Fibroblast of skin of left biceps (primary cell): ENCODE measurements around the gene MAP3K10.

Experiments used
- DNase-seq, 2 experiments: peaks; one replicate each; pipeline ENCODE4 v3.0.0-alpha.2; 2013; ENCODE audit warnings: low read depth in 2 of 2

The MAP3K10 gene

DNA sequence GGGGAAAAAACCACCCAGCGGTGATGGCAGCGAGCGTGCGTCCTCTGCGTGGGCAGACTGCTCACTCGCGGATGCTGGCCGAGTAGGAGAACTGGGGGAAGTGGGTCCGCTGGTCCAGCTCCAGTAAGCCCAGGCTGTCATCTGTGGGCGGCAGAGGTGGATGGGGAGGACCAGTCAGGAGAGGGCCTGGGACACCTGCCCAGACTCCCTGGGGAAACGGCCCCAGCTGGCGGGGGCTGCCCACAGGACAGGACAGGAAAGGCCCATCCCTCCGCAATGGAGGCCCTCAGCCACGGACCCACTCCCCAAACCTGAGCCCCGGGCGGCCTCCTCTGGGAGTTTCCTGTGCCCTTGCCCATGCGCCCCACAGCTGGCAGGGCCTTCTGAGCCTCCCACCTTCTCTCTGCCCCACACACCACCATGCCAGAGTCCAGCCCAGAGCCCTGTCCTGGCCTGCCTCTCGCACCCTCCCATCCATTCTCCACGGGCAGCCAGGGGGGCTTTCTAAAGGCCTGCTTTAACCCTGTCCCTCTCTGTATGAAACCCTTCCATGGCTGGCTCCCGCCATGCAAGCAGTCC lies 42.7 kb downstream of the MAP3K10 start:
- no peak for DNase-seq

DNA sequence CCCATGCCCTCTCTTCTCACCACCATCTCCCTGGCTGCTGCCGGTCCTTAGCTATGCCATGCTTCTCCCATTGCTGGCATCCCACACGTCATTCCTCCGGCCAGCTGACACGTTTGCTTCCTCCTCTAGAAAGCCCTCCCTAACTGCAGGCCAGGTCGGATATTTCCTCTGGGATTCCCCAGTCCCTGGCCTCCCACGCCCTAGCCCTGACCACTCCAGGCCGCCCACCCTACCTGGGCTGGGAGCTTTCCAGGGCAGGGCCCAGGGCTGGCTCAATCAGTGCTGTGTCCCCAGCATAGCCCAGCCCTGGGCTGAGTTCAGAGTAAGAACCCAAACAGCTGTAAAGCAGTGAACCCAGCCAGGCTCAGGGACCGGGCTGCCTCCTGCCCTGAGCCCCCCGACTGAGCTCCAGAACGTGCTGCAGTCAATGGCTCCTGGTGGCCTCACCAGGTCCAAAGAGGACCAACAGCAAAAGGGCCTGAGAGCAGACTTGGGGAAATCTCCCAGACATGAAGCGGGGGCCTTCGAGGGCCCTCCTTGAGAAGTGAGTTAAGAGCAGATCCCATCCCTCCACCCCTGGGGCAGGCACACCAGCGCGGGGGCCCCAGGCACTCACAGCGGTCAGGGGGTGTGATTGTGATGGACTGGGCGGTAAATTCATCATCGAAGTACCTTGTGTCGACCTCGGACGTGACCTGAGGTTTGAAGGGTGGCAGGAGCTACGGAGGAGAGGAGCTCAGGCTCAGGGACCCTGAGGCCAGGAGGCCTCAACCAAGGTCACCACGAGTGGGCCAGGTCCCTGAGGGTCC lies 43.4 kb downstream of the MAP3K10 start:
- DNase-seq, result no peak

DNA sequence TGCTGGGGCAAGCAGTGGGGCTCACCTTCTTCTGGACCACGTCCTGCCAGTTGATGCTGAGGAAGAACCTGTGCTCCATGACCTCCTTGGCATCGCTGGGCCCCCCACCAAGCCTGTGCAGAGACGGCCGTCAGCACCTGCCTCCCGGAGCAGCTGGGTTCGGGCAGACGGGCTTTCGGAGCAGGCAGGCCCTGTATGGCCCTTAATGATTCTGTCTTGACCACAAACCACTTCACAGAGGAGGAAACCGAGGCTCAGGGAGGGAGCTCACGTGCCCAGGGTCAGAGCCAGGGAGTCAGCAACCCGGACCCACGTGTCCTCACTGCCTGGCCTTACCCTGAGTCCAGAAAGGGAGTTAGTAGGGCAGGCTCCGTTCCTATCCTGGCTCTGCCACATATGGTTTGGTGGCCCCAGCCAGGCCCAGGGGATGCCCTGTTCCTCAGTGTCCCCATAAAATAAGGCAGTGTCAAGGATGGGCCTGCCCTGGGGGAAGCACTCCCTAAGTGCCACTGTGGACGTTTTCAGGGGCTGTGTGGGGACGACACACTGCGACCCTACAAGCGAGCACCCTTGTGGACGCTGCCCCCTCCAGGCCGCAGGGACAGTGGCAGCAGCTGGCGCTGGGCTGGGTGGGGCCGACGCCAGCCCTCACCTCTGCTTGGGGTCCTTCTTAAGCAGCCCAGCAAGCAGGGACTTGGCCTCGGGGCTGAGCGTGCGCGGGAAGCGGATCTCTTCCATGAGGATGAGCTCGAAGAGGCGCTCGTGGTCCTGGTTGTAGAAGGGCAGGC lies 44.2 kb downstream of the MAP3K10 start:
- DNase-seq, result no peak

DNA sequence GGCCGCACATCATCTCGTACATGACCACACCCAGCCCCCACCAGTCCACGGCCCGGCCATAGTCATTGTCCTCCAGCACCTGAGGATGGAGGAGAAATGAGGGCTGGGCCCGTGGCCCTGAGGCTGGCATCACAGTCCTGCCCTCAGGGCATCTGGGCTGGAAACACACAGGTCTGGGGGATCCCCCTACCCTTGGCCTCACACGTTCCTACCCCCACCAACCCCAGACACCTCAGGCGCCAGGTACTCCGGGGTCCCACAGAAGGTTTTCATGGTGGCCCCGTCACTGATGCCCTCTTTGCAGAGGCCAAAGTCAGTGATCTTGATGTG lies 44.8 kb downstream of the MAP3K10 start:
- DNase-seq, result no peak

DNA sequence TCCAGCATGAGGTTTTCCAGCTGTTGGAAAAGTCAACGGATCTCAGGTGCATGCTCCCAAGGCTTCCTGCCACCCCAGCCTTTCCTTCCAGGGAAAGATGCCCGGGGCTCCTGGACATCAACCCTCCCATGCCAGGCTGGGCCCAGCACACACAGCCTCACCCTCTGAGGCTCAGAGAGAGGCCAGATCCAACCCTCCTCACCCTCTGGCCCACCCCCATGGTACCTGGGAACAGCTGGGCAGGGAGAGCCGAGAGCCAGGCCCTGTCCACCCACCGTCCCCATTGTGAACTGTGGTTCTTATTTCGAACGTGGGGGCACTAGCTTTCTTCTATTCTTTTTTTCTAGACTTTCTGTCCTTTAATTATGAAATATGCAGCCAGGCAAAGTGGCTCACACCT lies 45.1 kb downstream of the MAP3K10 start:
- no peak for DNase-seq

DNA sequence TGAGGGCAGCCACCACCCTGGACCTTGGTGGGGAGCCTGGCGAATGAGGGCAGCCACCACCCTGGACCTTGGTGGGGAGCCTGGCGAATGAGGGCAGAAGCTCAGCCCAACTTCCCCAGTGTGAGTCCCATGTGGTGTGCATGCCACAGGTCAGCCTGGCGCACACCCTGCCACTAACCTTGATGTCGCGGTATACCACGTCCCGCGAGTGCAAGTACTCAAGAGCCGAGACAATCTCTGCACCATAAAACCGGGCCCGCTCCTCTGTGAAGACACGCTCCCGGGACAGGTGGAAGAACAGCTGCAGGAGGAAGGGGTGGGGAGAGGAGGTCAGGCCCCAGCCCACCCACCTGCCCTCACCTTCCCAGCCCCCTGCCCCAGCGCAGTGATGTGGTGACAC lies 46.6 kb downstream of the MAP3K10 start:
- DNase-seq, result no peak

DNA sequence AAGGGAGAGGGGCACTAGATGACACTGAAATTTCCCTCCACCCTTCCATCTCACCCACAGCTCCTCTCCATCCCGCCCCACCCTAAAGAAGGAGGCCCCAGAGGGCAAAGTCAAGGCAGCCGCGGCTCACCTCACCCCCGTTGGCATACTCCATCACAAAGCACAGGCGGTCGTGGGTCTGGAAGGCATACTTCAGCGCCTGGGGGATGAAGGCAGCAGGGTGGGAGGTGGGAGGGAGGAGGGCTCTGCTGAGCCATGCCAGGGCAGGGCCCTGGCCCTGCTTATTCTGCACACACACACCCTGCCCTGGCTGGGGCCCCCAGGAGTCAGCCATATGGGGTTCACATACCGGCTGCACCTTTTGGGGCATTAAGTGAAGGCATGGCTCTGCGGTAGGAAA lies 47.5 kb downstream of the MAP3K10 start:
- DNase-seq, result no peak

DNA sequence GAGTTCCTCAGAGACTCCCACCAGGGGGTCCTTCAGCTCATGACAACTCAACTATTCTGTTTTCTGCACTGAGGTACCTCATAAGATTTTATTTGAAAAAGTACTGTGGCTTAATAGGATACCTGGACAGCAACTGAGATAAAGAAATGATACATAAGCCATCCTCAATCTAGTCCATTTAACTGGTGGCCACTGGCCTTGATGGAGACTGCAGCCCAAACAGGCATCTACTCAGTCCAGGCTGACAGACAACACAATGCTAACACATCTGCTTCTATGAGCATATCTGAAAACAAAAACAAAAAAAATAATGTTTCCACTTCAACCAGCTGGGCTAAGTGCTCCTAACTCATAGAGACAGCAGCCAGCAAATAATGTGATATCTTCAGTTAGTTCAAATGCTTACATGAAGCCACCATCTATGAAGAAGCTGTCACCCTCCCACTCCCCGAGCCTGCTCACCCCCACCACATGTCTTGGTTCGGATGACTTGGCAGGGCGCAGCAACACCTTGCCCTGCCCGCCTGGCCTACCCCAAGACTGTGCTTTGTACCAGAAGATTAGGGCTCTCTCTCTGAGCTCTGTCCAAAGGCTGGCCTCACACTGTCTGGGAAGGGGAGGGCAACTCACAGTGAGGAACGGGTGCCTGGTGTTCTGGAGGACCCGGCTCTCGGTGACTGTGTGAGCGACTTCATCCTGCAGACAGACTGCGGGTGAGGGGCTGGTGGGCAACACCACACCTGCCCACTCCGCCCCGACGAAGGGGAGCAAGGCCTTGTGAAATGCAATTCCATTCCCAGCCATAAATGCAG lies 48.4 kb downstream of the MAP3K10 start:
- no peak for DNase-seq

DNA sequence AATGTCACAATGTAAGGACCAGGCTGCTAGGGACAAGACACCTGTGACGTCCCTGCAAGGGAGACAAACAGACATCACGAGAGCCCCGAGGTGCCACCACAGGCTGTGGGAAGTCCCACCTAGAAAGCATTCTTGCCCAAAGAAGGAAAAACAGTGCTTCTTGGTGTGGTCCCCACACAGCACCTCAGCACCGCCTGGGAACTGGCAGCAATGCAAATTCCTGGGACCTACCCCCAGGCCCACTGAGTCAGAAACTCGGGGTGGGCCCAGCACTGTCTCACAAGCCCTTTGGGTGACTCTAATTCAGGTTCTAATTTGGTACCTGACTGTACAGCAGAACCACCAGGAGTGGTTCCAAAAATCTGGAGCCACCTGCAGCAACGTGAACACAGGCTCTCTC lies 49.1 kb downstream of the MAP3K10 start:
- no peak for DNase-seq

DNA sequence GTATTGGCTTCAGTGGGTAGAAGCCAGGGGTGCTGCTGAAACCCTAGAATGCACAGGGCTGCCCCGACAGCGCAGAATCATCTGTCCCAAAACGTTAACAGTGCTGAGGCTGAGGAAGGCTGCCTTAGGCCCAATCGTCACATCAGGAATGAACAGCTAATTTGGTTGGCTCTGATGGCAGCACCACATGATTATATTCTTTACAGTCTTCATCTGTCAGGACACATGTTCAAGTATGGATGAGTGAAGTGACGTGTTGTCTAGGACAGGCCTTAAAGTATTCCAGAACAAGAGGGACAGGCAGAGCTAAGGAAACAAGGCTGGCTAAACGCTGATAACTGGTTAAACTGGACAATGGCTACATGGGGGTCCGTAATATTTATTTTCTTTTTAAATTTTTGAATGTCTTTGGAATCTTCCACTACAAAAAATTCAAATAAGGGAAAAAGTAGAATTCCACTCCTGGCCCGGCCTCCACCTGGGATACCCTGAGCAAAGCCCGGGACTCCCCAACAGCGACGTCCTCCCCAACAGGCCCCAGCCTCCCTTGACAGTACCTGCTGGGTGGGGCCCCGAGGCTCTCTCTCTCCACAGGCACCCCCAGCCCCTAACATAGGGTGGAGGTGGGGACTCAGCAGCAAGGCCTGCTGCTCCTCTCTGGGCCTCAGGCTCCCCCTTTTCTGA lies 50.0 kb downstream of the MAP3K10 start:
- no peak for DNase-seq

DNA sequence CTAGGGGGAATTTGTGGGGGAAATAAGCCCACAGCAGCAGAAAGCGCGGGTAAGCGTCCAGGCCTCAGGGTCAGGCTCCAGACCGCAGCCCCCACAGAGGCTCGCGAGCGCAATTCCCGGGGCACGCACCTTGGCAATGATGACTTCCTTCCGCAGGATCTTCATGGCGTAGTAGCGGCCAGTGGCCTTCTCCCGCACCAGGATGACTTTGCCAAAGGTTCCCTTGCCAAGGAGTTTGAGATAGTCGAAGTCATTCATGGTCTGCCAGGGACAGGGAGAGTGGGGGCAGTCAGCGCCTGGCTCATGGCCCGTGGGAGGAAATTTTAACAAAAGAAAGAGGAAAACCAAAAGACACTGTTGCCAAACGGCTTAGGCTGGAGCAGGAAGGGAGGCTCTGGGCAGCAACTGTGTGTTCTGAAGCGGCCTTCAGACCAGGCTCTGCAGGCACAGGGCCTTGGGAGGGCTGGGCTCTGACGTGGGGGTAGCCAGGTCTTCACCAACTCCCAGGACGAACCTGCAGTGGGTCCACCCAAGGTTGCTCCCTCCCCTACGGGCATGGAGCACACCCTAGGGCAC lies 50.7 kb downstream of the MAP3K10 start:
- no peak for DNase-seq

DNA sequence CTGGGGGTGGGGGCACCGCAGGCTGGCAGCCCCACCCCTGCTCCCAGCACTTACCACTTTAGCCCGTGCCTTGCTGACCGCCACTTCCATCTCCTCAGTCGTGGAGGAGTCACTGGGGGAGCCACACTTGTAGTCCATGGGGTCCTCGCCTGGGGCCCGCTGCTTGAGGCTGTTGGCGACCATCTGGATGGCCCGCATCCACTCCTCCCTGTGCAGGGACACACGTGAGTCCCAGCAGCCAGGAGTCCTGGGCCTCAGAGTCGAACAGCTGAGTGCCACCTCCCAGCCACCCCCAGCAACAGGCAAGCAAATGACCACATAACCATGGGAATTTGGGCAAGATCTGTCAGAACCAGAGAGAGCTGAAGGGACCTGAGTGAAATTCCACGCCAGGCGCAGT lies 51.3 kb downstream of the MAP3K10 start:
- DNase-seq, result no peak

DNA sequence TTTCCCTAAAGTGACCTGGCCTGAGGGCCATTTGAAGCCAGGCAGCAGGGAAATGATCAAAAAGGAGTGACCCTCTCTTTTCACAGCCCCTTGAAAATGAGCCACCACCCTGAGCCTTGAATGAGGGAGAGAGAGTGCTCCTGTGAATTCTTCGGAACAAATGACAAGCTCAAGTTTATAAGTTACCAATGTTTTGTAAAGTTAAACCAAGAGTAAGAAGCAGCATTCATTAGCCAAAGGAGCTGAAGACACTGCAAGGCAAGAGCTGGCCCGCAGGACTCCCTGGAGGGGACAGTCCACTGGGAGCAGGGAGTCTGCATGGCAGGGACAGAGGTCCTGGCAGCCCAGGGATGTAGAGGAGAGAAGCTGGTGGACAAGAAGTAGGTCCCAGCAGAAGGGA lies 52.0 kb downstream of the MAP3K10 start:
- no peak for DNase-seq

DNA sequence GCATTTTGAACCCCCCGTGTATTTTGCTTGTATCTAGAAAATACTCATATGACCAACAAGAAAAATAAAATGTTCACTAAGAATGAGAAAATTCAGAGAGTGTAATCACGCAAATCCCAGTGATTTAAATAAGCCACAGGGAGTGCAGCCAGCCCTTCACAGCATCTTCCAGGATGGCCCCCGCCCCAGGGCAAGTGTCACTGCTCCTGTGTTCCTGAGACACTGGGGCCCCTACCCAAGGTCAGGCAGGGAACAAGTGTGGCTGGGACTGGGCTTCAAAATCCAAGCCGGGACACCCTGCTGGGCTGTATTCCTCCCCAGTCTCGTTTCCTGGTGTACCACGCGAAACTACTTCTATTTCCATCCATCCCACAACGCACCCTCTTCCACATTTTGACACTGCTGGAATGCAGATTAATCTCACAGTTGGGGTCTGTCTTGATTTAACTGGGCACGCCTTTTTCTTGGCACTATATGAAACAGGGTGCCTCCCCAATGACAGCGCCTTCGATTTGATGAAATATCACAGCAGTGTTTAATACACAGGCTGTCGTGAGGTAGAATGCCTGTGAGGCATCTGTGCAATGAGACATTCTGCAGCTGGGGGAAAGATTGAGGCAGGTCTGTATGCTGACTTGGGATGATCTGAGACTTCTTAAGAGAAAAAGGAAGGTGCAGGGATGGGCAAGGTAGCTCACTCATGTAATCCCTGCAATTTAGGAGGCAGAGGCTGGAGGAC lies 53.5 kb downstream of the MAP3K10 start:
- DNase-seq, result no peak

DNA sequence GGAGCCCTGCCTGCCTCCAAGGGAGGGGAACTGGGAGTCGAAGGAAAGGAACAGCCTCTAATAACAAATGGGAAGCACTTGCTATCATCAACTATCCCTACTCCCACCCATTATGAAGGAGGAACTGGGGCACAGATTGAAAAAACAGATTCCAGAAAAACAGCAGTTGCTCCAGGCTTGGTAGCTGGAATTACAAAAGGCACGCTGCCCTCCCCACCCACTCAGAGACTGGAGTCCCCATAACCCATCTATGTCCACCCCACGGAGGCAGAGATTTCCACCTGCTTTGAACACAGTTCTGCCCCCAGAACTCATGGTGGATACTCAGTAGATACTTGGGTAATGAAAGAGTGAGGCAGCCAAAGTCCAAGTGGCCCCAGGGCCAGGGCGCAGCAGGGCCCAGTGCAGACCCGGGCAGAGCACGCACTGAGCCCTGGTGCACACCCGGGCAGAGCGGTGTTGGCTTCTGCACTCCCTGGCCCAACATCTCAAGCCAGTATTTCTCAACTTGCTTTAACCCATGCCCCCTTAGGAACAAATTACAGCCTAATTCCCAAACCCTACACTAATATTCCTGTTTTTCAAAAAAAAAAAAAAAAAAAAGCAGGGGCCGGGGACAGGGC lies 54.4 kb downstream of the MAP3K10 start:
- DNase-seq, result no peak

DNA sequence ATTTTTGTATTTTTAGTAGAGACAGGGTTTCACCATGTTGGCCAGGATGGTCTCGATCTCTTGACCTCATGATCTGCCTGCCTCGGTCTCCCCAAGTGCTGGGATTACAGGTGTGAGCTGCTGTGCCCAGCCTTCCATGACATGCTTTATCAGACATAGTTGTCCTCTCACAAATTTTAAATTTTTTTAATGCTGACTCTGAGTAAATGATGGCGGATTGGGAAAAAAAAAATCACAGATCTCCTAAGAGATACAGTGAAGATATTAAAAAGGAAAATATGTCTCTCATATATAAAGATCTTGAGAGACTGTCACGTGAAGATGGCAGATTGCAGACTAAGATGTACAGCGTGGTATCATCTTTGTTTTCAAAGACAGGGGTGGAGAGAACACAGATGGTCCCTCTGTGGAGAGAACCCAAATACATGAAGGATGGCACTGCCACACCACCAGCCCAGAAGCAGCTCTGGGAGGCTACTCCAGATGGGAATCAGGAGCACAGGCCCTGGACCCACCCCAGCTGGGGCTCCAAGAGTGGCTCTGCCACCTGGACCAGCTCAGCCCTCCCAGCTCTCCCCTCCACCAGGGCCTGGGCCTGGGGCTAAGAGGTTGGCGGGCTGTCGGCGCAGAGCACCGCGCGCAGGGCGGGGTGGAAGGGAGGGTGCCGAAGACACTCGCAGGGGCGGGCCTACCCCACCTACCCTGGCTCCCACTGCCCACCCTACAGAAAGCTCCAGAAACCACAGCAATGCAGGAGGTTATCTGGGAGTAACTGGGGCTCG lies 55.3 kb downstream of the MAP3K10 start:
- DNase-seq, result no peak

DNA sequence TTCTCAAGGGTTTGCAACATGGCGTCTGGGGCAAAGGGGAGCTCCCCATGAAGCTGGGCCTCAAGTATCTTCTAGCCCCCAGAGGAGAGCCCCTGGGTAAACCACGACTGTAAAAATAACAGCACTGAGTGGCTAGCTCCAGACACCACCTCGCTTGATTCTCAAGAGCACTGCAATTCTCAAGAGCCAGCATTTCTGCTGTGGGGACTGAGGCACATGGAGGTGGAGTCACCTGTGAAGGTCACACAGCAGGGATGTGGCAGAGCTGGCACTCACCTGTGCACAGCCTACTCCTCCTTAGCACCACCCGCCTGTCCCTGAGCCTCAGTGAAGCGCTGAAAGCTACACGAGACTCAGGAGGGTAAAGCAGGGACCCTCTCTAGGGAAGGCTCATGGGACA lies 56.0 kb downstream of the MAP3K10 start:
- no peak for DNase-seq

DNA sequence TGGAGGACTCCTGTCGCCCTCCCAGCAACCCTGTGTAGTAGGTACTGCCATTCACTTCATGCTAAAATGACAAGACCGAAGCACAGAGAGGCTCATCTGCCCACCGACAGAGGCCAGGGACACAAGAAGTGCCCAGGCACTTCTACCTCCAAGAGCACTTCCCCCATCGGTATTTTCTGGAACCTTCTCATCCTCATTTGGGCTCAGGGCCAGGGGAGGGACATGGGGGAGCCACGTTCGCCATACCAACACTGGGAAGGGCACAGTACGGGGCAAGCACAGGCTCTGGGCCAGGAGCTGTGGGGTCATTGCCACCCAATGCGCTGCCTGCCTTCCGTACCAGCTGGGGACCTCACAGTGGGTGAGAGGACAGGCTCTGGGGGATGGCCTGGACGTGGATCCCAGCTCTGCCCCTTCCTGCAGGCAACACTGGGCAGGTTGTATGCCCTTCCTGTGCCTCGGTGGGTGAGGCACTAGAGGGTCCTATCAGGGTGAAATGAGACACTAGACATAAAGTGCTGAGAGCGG lies 56.6 kb downstream of the MAP3K10 start:
- DNase-seq, result no peak

DNA sequence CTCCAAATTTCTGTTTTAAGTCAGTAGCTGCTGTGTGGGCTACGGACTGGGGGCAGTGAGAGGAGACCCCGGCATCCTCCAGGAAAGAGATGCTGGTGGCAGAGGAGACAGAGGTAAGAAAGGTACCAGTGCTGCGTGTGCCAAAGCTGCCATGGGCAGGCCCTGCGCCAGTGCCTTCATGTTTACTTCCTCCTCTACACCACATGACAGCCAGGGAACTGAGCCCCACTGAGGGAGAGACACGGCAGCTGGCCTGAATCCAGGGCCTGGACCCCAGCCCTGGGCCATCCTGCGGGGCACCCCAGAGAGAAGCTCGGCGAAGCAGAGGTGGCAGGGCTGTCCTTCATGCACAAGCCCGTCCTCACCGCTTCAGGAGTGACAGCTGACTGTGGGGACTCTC lies 58.0 kb downstream of the MAP3K10 start:
- DNase-seq, result no peak
